HG03575 (cell line): Measurements from ENCODE around the gene GIGYF1.
"Not testable (repeated sequence)": the region's sequence is repeated elsewhere in the genome, so short reads cannot be mapped to it uniquely, and the experiment has no call there.

ENCODE experiments used
- ATAC-seq: cut with Tn5 transposase; IDR thresholded peaks from one replicate; pipeline ENCODE4 v1.9.1; 2021; ENCODE audit not compliant: unreplicated experiment, insufficient number of reproducible peaks, low FRiP score; ENCODE audit errors: extremely low read depth

GIGYF1 gene, protein sequence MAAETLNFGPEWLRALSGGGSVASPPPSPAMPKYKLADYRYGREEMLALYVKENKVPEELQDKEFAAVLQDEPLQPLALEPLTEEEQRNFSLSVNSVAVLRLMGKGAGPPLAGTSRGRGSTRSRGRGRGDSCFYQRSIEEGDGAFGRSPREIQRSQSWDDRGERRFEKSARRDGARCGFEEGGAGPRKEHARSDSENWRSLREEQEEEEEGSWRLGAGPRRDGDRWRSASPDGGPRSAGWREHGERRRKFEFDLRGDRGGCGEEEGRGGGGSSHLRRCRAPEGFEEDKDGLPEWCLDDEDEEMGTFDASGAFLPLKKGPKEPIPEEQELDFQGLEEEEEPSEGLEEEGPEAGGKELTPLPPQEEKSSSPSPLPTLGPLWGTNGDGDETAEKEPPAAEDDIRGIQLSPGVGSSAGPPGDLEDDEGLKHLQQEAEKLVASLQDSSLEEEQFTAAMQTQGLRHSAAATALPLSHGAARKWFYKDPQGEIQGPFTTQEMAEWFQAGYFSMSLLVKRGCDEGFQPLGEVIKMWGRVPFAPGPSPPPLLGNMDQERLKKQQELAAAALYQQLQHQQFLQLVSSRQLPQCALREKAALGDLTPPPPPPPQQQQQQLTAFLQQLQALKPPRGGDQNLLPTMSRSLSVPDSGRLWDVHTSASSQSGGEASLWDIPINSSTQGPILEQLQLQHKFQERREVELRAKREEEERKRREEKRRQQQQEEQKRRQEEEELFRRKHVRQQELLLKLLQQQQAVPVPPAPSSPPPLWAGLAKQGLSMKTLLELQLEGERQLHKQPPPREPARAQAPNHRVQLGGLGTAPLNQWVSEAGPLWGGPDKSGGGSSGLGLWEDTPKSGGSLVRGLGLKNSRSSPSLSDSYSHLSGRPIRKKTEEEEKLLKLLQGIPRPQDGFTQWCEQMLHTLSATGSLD (N-terminal part only)

DNA sequence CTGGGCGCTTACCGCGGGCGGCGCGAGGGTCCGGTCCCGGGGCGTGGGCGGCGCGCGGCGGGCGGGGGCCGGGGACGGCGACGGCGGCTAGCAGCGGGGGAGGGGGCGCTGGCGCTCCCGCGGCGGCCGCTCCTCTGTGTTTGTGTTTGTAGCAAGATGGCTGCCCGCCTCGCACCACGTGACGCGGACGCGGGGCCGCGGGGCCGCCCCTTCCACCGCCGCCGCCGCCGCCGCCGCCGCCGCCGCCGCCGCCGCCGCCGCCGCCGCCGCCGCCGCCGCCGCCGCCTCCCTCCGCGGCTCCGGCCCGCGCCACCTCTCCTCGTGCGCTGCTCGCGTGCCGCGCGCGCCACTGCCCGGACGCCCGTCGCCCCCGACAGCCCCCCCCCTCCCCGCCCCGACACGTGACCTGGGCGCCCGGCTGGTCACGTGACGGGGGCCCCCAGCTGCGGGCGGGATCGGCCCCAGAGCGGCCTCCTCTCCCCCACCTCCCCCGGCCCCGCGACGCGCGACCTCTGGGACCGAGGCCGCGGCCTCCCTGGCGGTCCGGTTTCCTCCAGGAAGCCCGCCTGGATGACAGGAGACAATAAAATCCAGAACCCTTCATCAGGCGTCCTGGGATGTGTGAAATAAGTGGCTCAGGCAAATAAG is at the start of gene GIGYF1:
Gene GIGYF1, minus strand, starts transcription at position 153 of the 648 bp plus-strand sequence. CDS start 6,012 bp downstream, outside the sequence.
- no peak for ATAC-seq

DNA sequence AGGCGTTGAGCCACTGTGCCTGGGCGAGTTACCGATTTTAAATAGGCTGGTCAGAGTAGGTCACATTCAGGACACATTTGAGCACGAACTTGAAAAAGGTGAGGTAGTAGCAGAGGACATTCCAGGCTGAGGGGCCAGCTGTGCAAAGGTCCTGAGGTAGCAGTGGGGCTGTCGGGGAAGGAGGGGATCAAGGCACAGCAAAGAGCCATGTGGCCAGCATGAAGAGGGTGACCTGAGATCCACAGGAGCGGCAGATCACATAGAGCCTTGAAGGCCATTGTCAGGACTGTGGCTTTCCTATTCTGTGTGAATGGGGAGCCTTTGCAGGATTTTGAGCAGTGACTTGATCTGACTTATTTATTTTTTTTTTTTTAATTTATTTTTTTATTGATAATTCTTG is 45.9 kb upstream of the GIGYF1 start:
- no peak for ATAC-seq

DNA sequence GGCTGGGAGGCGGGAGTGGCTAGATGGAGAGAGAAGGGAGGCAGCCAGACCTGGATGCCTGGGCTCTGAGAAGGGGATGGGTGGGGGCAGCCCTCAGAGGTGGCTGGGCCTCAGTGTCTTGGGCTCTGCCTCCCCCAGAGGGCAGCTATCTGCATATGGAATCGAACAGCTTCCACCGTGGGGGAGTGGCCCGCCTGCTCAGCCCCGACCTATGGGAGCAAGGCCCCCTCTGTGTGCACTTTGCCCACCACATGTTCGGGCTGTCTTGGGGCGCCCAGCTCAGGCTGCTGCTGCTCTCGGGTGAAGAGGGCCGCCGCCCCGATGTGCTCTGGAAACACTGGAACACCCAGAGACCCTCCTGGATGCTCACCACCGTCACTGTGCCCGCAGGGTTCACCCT is 42.6 kb upstream of the GIGYF1 start:
- no peak for ATAC-seq

DNA sequence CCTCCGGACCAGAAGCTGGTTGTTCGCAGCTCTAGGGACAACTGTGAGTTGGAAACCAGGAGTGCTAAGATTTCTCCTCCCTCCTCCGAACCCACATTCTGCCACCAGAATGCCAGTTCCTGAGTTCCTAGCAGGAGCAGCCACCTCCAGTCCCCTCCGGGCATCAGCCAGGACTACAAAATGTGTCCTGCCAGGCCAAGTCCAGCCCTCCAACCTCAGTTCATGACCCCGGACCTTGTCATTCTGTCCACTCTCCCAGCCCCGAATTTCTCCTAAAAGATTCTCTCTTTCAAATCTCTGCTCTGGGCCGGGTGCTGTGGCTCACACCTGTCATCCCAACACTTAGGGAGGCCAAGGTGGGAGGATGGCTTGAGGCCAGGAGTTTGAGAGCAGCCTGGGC is 41.7 kb upstream of the GIGYF1 start:
- ATAC-seq, result no peak

DNA sequence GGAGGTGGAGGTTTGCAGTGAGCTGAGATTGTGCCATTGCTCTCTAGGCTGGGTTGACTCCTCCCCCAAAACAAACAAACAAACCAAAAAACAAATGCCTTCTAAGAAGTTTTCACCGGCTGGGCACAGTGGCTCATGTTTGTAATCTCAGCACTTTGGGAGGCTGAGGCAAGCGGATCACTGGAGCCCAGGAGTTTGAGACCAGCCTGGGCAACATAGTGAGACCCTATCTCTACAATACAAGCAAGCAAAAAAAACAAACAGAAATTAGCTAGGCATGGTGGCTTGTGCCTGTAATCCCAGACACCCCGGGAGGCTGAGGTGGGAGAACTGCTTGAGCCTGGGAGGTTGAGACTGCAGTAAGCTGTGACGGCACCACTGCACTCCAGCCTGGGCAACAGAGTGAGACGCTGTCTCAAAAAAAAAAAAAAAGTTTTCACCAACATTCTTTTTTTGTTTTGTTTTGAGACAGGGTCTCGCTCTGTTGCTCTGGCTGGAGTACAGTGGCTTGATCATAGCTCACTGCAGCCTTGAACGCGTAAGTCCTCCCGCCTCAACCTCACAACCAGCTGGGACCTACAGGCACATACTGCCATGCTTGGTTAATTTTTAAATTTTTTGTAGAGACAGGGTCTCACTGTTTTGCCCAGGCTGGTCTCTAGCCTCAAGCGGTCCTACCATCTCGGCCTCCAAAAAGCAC is 38.0 kb upstream of the GIGYF1 start:
- ATAC-seq, result no peak

DNA sequence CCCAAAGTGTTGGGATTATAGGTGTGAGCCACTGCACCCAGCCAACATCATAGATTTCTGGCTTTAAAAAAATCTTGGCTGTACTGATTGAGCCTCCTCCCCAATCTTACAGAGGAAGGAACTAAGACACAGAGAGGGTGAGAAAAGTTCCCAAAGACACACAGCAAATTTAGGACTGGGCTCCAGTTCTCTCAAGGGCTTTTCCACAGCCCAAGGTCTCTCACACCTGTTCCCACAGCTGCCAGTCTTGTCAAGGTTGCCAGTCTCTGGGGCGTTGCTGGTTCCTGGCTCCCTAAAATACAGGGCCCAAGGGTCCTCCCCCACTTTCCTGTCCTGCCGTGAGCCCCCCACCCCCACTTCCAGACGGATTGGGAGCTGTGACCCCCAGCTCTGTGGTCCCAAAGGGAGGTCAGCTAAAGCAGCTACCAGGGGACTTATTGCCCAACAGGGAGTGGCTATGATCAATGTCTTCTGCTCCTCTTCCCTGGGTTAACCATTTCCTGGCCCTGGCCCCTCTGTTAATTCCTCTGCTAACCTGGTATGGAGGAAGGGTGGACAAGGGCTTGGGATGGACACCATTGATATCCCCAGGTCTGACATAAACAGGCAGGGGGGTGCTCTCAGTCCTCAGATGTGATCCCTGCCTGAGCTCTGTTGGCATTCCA is 36.2 kb upstream of the GIGYF1 start:
- no peak for ATAC-seq

DNA sequence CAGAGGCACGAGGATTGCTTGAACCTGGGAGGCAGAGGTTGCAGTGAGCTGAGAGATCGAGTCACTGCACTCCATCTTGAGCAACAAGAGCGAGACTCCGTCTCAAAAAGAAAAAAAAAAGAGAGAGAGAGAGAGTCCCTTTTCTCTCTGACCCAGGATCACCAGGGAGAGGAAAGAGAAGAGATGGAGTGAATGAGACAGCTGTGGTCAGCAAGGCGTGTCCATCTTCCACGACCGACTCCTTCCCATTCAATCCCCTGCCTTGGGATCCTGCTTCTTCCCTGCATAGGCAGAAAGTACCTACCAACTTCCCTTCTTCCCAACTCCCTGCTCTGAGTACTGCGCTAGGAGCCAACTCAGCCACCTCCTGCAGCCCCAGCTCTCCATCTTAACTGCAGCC is 34.1 kb upstream of the GIGYF1 start:
- no peak for ATAC-seq

DNA sequence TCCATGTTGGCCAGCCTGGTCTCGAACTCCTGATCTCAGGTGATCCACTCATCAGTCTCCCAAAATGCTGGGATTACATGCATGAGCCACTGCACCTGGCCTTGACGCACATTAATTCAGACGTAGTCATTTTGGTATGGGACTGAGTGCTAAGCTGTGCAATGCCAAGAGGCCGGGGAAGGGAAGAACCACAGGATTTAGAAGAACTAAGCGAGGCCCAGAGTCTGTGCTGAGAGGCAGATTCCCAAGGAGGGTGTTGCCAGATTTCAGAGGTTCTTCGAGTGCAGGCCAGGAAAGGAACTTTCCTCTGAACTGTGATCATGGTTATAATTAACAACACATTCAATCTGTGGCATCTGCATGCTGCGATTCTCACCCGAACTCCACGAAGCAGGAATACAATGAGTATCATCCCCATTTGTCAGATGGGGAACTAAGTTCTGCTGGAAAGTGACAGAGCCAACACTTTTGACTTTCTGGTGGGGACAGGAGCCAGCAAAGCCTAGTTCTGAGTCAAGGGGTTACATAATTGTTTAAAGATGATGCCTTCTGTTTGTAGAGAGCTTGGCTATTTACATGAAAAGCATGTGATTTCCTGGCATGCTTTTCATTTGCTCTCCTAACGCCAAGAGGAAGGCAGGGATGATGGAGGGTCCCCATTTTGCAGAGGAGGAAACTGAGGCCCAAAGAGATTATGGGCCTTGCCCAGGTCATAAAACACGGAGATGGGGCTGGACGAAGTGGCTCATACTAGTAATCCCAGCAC is 33.1 kb upstream of the GIGYF1 start:
- no peak for ATAC-seq

DNA sequence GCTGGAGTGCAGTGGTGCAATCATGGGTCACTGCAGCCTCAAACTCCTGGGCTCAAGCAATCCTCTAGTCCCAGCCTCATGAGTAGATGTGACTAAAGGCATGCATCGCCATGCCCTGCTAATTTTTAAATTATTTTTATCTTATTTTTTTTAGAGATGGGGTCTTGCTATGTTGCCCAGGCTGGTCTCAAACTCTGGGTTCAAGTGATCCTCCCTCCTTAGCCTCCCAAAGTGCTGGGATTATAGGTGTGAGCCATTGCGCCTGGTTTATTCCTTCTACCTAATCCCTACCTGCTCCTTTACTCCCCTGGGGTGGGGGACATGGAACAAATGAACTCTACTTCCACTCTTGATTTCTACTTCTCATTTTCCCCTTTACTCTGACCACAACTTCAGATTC is 30.3 kb upstream of the GIGYF1 start:
- not testable (repeated sequence) for ATAC-seq

DNA sequence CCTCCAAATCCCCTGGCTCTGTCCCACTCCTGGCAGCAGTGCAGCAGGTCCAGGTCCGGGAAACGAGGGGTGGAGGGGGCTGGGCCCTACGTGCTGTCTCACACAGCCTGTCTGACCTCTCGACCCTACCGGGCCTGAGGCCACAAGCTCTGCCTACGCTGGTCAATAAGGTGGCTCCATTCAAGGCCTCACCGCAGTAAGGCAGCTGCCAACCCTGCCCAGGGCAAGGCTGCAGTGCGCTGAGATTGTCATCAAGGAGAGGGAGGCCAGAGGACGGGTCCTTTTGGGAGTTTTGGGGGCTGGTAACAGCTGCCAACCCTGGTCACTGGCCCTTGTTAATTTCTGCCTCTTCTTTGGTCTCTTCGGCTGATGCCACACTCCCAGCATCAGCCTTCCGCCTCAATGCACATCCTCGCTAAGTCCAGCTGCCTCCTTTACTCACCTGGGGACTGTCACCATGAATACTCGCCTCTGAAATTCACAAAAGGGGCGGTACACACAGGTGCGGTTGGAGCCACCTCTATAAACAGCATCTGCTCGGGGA is 29.8 kb upstream of the GIGYF1 start:
- ATAC-seq, result no peak

DNA sequence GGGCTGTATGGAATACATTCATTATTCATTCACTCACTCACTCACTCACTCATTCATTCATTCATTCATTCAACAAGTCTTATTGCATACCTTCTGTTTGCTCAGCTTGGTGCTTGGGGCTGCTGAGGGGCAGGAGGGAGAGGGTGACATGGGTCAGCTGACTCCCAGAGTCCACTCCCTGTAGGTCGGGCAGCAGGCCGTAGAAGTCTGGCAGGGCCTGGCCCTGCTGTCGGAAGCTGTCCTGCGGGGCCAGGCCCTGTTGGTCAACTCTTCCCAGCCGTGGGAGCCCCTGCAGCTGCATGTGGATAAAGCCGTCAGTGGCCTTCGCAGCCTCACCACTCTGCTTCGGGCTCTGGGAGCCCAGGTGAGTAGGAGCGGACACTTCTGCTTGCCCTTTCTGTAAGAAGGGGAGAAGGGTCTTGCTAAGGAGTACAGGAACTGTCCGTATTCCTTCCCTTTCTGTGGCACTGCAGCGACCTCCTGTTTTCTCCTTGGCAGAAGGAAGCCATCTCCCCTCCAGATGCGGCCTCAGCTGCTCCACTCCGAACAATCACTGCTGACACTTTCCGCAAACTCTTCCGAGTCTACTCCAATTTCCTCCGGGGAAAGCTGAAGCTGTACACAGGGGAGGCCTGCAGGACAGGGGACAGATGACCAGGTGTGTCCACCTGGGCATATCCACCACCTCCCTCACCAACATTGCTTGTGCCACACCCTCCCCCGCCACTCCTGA is 28.6 kb upstream of the GIGYF1 start:
- no peak for ATAC-seq

DNA sequence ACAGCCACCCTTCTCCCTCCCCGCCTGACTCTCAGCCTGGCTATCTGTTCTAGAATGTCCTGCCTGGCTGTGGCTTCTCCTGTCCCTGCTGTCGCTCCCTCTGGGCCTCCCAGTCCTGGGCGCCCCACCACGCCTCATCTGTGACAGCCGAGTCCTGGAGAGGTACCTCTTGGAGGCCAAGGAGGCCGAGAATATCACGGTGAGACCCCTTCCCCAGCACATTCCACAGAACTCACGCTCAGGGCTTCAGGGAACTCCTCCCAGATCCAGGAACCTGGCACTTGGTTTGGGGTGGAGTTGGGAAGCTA is 27.4 kb upstream of the GIGYF1 start:
- no peak for ATAC-seq

DNA sequence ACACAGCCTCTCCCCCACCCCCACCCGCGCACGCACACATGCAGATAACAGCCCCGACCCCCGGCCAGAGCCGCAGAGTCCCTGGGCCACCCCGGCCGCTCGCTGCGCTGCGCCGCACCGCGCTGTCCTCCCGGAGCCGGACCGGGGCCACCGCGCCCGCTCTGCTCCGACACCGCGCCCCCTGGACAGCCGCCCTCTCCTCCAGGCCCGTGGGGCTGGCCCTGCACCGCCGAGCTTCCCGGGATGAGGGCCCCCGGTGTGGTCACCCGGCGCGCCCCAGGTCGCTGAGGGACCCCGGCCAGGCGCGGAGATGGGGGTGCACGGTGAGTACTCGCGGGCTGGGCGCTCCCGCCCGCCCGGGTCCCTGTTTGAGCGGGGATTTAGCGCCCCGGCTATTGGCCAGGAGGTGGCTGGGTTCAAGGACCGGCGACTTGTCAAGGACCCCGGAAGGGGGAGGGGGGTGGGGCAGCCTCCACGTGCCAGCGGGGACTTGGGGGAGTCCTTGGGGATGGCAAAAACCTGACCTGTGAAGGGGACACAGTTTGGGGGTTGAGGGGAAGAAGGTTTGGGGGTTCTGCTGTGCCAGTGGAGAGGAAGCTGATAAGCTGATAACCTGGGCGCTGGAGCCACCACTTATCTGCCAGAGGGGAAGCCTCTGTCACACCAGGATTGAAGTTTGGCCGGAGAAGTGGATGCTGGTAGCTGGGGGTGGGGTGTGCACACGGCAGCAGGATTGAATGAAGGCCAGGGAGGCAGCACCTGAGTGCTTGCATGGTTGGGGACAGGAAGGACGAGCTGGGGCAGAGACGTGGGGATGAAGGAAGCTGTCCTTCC is 26.8 kb upstream of the GIGYF1 start:
- no peak for ATAC-seq

DNA sequence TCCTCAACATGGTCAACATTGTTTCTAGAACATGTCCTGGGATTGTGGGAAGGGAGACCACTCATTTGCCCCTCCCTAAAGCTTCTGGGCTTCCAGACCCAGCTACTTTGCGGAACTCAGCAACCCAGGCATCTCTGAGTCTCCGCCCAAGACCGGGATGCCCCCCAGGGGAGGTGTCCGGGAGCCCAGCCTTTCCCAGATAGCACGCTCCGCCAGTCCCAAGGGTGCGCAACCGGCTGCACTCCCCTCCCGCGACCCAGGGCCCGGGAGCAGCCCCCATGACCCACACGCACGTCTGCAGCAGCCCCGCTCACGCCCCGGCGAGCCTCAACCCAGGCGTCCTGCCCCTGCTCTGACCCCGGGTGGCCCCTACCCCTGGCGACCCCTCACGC is 26.2 kb upstream of the GIGYF1 start, which contains the start of gene EPO:
Gene EPO, plus strand, starts transcription at position 190 of the 392 bp plus-strand sequence. CDS start 513 bp downstream, outside the sequence.
- no peak for ATAC-seq

DNA sequence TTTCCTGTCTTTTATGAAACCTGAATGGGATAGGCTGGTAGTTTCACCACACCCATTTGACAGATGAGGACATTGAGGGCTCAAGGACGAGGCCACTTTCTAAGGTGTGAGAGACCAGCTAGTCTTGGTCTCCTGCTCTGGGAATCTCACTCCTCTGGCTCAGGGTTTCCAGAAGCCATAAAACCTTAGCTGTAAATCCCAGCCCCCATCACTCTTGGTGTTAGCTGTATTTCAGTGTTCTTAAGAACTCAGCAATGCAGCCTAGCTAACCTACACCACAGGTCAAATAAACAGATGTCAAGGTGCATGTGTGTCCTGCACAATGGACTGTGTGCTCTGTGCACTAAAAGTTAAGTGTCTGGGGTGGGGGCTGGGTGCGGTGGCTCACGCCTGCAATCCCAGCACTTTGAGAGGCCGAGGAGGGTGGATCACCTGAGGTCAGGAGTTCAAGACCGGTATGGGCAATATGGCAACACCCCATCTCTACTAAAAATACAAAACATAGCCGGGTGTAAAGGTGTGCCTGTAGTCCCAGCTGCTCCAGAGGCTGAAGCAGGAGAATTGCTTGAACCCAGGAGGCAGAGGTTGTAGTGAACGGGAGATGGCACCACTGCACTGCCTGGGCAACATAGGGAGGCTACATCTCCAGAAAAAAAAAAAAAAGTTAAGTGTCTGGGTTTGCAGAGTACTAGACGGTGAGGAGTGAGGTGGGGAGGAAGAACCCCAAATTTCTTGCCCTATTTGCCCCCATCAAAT is 25.7 kb upstream of the GIGYF1 start:
- no peak for ATAC-seq

DNA sequence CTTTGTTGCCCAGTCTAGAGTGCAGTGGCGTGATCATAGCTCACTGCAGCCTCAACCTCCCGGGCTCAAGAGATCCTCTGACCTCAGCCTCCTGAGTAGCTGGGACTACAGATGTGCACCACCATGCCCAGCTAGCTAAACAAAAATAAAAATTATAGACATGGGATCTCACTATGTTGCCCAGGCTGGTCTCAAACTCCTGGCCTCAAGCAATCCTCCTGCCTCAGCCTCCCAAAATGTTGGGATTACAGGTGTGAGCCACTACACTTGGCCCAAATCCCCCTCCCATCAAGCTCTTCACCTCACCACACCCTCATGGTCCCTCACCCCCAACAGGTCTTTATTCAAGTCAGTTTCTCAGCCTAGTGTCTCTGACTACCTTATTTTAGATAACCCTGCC is 23.0 kb upstream of the GIGYF1 start:
- ATAC-seq, result not testable (repeated sequence)
